ELR (cell line): Measurements from ENCODE around the gene PTGR2.
A peak's percentile ranks its signal among the peaks of the same experiment; 100 is the strongest.
"Not testable (repeated sequence)": the region's sequence is repeated elsewhere in the genome, so short reads cannot be mapped to it uniquely, and the experiment has no call there.

Experiments
- DNase-seq: peaks from one replicate; pipeline ENCODE4 v3.0.0-alpha.2; 2015; ENCODE audit warnings: low read depth

PTGR2 gene

DNA sequence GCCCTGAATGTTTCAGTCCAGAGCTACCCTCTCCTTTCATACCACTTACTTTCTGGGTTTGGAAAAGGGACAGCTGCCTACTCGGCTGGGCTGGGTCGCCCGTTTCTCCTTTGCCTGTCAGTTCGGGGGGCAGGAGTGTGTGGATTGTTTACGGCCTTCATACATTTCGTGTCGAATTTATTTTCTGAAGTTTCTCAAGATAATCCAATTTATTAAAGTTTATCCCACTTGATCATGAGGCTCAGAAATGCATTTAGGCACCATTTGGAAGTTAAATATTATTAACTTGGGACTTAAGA, 35.6 kb downstream of the PTGR2 start:
- peak; percentile 51 for DNase-seq

DNA sequence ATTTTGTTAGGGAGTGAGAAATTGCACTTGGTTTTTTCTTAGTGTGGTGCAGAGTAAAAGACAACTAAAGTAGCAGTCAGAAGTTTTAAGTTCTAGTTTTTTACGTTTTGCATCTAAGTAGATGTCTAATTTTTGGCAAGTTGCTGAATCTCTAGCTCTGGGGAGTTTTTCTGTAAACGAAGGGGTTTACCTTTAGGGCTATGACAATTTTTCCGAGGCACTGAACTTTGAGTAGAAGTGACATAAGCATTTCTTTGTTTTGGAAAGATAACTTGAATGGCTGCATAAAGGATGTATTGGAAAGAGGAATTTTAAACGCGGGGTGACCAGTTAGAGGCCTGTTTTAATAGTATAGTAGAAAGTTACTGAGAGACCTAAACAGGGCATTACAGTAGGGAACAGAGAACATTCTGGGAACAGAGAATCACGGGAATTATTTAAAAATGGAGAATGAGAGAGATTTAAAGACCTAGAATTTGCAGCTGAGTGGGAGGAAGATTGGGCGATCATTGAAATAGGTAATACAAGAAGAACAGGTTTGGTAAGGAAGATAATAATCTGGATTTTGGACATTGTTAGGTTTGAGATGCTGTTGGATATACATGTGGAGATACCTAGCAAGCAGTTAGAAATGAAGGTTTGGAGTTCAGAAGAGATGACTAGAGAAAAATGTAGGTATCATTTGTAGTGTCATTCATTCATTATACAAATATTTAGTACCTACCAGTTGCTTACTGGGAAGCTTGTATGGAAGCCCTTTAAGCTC, 36.2 kb downstream of the PTGR2 start:
- DNase-seq, result no peak

DNA sequence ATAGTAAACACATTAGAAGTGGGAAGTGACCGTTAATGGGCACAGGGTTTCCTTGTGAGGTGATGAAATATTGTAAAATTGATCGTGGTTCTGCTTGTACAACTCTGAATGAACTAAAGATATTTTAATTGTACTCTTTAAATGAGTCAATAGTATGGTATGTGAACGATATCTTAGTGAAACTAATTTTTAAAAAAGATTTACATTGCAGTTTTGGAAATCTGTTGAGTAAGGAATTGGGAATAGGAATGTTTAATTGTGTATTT, 36.8 kb downstream of the PTGR2 start:
- peak; percentile 42 for DNase-seq

DNA sequence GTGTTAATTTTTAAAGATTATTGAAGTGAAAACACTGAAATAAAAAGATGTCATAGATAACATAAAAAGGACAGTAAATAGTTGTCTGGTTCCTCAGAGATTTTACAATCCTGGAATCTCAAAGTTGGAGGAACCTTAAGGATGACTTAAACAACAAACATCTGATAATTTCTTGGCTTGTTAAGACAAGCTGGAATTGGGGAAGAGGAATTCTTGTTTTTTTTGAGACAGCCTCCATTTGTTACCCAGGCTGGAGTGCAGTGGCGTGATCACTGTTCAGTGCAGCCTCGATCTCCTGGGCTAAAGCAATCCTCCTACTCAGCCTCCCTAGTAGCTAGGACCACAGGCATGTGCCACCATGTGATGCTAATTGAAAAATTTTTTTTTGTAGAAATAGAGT, 37.3 kb downstream of the PTGR2 start:
- peak; percentile 26 for DNase-seq

DNA sequence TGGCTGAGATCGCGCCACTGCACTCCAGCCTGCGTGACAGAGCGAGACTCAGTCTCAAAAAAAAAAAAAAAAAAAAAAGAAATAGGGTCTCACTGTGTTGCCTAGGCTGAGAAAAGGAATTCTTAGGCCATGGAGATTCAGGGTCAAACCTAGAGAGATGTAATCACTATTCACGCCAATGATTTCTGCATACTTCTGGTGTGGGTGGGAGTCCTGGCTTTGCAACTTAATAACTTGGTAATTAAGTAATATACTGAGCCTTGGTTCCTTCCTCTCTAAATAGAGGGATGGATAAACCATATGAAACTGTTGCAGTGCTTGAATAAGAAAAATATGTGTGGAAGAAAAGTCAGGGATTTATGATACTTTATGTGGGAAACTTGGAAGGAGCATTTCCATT, 37.7 kb downstream of the PTGR2 start:
- no peak for DNase-seq

DNA sequence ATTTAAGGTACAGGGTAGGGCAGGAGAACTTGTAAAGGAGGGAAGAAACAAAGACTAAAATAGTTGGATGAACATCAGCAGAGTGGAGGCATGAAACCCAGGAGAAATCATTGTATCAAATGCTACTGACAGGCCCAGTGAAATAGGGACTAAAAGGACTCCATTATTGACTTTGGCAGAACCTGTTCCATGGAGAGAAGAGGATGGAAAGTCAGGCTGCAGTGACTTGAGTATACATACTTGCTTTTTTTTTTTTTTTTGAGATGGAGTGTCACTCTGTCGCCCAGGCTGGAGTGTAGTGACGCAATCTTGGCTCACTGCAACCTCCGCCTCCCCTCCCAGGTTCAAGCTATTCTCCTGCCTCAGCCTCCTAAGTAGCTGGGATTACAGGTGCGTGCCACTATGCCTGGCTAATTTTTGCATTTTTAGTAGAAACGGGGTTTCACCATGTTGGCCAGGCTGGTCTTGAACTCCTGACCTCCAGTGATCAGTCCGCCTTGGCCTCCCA, 42.6 kb downstream of the PTGR2 start:
- DNase-seq, result not testable (repeated sequence)

DNA sequence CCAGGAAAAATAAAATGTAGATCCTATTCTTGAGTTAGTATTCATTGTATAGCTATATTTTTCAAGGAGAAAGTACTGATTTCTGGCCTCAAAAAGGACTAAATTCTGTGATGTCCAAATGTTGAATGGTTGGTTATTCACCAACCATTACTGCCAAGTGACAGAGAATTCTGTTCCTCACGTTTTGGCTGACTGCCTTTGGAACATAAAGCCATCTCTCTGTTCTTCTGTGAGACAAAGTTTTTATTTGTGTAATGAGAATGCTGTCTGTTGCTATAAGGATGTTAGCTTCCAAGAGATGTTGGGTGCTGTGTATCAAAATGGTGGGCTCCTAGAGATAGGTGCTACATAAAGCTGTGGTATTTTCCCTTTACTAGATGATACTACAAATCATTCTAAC, 44.3 kb downstream of the PTGR2 start:
- DNase-seq, result no peak

DNA sequence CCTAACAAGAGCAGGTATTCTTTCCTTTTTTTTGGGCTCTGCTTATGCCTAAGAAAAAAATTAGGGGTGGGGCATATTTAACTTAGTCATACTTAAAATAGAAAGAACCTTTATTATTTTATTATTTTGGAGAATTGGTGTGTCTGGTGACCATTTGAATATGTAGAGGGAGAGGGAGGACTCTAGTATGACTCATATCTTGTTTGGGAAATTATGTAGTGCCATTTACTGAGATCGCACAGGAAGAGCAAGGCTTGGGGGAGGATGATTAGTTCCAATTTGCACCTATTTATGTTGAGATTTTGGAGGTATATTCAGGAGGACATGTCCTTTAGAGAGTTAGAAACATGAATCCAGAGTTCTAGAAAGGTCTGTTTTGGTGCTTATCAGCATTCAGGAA, 44.9 kb downstream of the PTGR2 start:
- peak; percentile 15 for DNase-seq

DNA sequence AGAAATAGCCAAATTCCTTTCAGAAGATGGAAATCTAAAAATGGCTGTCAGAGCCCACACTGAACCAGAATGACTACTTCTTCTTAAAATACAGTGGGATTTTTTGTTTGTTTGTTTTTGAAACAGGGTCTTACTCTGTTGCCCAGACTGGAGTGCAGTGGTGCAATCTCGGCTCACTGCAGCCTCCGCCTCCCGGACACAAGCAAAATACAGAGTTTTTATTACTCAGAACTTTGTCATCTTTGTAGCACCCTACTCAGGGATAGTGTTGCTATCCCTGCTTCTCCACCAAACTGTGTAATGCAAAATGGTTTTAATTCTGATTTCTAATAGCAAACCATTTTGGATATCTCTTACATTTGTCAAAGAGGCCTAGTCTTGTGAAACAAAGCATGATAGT, 51.4 kb downstream of the PTGR2 start:
- peak; percentile 25 for DNase-seq

DNA sequence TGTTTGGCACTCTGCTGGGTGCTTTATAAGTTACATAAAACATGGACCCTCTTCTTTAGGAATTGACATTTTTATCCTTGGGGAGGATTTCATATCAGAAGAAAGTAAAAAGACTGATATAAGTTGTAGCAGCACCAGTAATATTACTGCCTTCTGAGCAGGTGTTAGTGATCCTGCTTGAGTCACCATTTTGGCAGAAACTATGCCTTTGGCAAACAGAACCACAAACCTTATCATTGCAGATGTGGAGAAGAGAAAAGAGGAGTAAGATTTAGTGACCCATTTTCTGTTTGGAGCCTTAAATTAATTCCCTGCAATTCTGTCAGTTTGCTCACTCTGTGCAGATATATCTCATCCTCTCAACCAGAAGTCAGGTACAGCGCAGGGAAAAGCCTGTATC, 58.0 kb downstream of the PTGR2 start:
- no peak for DNase-seq

DNA sequence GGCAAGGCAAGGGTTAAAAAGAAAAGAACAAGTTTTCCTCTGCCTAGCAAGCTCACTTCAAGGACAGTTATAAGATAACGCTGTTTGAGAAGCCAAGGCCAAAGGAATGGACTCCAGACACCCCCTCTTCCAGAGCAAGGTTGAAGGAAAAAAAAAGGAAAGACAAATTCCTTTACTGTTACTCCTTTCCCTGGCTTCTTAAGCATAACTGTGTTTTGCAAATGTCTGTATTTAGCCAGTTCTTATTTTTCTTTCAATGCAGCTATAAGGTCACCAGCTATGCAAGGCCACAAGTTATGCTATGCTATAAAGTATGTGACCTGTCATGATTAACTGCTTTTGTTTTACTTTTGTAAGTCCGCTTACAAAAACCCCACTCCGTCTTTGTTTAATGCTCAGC, 61.6 kb downstream of the PTGR2 start:
- no peak for DNase-seq

DNA sequence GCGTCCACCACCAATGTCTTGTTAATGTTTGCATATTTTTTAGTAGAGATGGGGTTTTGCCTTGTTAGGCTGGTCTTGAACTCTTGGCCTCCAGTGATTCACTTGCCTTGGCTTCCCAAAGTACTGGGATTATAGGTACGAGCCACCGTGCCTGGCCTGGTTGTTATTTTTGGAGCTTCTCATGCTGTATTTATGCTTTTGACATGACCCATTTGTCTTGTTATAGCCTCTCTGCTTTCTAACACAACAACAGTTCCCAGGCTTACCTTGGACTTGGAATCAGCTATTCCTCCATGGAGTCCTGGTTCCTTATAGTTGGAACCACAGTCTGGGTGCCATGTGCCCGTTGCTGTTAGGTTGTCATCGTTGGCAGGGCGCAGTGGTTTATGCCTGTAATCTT, 64.7 kb downstream of the PTGR2 start:
- DNase-seq, result no peak

DNA sequence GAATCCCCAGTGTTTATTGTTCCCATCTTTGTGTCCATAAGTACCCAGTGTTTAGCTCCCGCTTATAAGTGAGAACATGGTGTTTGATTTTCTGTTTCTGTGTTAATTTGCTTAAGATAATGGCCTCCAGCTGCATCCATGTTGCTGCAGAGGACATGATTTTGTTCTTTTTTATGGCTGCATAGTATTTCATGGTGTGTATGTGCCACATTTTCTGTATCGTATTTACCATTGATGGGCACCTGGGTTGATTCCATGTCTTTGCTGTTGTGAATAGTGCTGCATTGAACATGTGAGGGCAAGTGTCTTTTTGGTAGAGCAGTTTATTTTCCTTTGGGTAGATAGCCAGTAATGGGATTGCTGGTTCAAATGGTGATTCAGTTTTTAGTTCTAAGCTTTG, 67.8 kb downstream of the PTGR2 start:
- not testable (repeated sequence) for DNase-seq

DNA sequence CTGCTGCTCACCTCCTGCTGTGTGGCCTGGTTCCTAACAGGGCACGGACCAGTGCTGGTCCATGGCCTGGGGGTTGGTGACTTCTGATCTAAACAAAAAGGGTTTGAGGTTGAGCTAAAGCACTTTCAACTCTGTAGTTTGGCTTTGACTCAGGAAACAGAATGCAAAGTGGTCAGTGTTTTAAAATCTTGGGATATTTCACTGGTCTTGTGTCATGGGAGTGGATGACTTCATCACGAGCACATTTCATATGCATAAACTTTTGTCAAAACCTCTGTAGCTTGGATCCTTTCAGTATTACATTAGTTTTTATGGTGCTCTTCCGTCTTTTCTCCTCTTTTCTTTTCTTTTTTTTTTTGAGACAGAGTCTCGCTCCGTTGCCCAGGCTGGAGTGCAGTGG, 72.7 kb downstream of the PTGR2 start:
- DNase-seq, result peak; percentile 32
